ENCODE data around the gene TOMM20. TPM values are rescaled to one million over a fixed set of nuclear protein-coding genes. Genes with fewer than 3 reads are reported as not detected.

The TOMM20 gene
- total RNA-seq, 4 donors from 2014 or later, result 101 to 116 (median 111) TPM

DNA sequence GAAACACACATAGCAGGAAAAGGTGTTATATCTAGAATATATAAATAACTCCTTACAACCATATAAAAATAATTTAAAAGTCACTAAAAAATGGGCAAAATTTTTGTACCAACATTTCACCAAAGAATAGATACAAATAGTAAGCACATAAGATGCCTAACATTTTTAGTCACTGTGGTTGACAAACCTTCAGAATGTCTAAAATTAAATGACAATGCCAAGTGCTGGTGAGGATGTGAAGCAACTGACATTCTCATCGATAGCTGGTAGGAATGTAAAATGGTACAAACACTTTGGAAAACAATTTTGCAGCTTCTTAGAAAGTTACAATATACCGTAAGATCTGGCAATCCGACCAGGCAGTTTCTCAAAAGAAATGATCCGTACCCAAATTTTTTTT is 14.4 kb upstream of the TOMM20 start:
- TF ChIP-seq, protein P1, sequence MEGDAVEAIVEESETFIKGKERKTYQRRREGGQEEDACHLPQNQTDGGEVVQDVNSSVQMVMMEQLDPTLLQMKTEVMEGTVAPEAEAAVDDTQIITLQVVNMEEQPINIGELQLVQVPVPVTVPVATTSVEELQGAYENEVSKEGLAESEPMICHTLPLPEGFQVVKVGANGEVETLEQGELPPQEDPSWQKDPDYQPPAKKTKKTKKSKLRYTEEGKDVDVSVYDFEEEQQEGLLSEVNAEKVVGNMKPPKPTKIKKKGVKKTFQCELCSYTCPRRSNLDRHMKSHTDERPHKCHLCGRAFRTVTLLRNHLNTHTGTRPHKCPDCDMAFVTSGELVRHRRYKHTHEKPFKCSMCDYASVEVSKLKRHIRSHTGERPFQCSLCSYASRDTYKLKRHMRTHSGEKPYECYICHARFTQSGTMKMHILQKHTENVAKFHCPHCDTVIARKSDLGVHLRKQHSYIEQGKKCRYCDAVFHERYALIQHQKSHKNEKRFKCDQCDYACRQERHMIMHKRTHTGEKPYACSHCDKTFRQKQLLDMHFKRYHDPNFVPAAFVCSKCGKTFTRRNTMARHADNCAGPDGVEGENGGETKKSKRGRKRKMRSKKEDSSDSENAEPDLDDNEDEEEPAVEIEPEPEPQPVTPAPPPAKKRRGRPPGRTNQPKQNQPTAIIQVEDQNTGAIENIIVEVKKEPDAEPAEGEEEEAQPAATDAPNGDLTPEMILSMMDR (IDR thresholded peaks at IDR 0.05), result no peak
- TF ChIP-seq POLR2A (IDR thresholded peaks at IDR 0.05), result no peak
- no peak for TF ChIP-seq EP300 (IDR thresholded peaks at IDR 0.05)
- no peak for TF ChIP-seq POLR2AphosphoS5 (IDR thresholded peaks at IDR 0.05)
- H3K36me3 ChIP-seq, result peaks cover 87% of the 10 kb centered on the region
- no peak overlapping the region for H3K4me3 ChIP-seq
- H3K27me3 ChIP-seq, result no peaks in the 10 kb centered on the region
- H3K27ac ChIP-seq, result no peak overlapping the region
- WGBS, result 96% methylated on average over 4 of the region's 4 CpGs
- no peak for DNase-seq (ENCODE audit: low spot score in 2 of 2)
- no peaks in the 10 kb centered on the region for H3K4me1 ChIP-seq
- H3K9me3 ChIP-seq, result no peaks in the 10 kb centered on the region

DNA sequence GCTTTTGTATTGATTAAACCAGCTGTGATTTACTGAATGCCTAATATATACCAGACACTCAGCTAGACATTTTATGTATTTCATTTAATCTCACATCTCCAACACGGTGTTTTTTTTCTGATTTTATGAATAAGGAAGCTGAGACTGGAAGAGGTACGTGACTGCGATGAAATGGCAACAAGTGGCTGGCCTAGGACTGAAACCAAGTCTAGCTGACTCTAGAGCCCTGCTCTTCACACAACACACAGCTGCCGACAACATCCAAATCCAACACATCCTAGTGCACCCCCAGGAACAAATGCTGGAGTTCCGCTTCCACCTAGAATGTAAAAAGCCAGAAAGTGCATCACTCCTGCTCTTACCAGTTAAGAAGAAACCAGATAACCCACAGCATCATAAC is 10.7 kb upstream of the TOMM20 start:
- Histone ChIP-seq H3K36me3 (peaks cover 87% of the 10 kb centered on the region), H3K27me3 (no peaks in the 10 kb centered on the region), H3K9me3 (no peaks in the 10 kb centered on the region), H3K4me1 (no peaks in the 10 kb centered on the region), H3K4me3 (no peak overlapping the region), H3K27ac (no peak overlapping the region)
- no peak for DNase-seq (ENCODE audit: low spot score in 2 of 2)
- WGBS, result 94% methylated on average over 5 of the region's 5 CpGs
- TF ChIP-seq EP300 (IDR thresholded peaks at IDR 0.05), result no peak

DNA sequence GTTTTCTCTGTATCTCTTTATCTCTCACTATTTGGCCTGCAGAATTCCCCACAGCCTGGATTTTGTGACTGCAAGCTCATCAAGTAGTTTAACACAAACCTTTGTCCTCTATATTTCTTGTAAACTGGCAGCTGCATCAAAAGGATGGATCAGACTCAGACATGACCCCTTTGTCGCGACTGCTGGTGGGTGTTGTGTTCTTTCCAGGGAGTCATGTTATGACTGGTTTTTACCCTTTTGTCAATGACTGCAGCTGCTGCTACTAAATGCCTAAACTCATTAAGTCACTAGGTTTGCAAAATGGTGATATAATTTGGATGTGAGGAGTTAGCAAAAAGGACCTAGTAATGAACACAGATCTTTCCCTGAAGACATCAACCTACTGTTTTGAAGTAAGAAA is 10.2 kb upstream of the TOMM20 start:
- TF ChIP-seq POLR2A (IDR thresholded peaks at IDR 0.05), result no peak
- TF ChIP-seq, protein P1 (IDR thresholded peaks at IDR 0.05), result no peak
- TF ChIP-seq POLR2AphosphoS5 (IDR thresholded peaks at IDR 0.05), result no peak
- no peak for TF ChIP-seq EP300 (IDR thresholded peaks at IDR 0.05)
- 69% methylated on average over 2 of the region's 2 CpGs for WGBS
- H3K36me3 ChIP-seq, result peaks cover 88% of the 10 kb centered on the region

DNA sequence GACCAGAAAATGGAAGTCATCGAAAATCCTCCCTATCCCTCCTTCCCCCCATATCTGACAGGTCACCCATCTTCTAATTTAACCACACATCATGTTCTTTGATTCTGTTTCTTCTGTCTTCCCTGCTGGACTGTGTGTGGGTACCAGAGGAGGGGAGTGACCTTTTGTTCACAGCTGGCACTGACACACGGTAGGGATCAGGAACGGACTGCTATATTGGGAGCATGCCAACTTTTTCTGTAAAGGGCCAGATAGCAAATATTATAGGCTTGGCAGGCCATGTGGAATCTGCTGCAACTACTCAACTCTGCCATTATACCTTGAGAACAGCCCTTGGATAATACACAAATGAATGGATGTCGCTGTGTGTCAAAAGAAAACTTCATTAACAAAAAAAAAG is 7.5 kb upstream of the TOMM20 start:
- WGBS, result 60% methylated on average over 4 of the region's 4 CpGs
- DNase-seq (ENCODE audit: low spot score in 2 of 2), result no peak
- Histone ChIP-seq H3K4me1 (no peaks in the 10 kb centered on the region), H3K4me3 (no peak overlapping the region), H3K9me3 (no peaks in the 10 kb centered on the region), H3K36me3 (peaks cover 78% of the 10 kb centered on the region), H3K27ac (no peak overlapping the region), H3K27me3 (no peaks in the 10 kb centered on the region)
- TF ChIP-seq, protein P1 (IDR thresholded peaks at IDR 0.05), result no peak
- TF ChIP-seq POLR2AphosphoS5 (IDR thresholded peaks at IDR 0.05) (no peak), POLR2A (IDR thresholded peaks at IDR 0.05) (no peak), EP300 (IDR thresholded peaks at IDR 0.05) (no peak)

More for the DNA sequence above, 10.2 kb upstream of the TOMM20 start:
- no peak for DNase-seq (ENCODE audit: low spot score in 2 of 2)
- H3K27ac ChIP-seq, result no peak overlapping the region
- no peaks in the 10 kb centered on the region for H3K9me3 ChIP-seq
- no peaks in the 10 kb centered on the region for H3K27me3 ChIP-seq
- no peaks in the 10 kb centered on the region for H3K4me1 ChIP-seq
- H3K4me3 ChIP-seq, result no peak overlapping the region

DNA sequence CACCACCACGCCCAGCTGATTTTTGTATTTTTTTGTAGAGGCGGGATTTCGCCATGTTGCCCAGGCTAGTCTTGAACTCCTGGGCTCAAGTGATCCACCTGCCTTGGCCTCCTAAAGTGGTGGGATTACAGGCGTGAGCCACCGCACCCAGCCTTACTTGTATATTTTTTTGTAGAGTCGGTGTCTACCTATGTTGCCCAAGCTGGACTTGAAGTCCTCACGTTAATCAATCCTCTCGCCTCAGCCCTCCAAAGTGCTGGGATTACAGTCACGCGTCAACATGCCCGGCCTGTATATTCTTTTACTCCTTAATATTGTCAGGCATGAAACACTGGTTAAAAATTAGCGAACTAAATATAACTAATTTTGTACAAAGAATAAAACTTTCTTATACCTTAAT is 5.5 kb upstream of the TOMM20 start:
- no peak for DNase-seq (ENCODE audit: low spot score in 2 of 2)
- Histone ChIP-seq H3K9me3 (no peaks in the 10 kb centered on the region), H3K27ac (no peak overlapping the region), H3K4me1 (peaks cover 3% of the 10 kb centered on the region), H3K36me3 (peaks cover 61% of the 10 kb centered on the region), H3K27me3 (no peaks in the 10 kb centered on the region), H3K4me3 (no peak overlapping the region)
- 93% methylated on average over 12 of the region's 12 CpGs for WGBS
- TF ChIP-seq EP300 (IDR thresholded peaks at IDR 0.05) (no peak), POLR2A (IDR thresholded peaks at IDR 0.05) (no peak), POLR2AphosphoS5 (IDR thresholded peaks at IDR 0.05) (no peak)
- TF ChIP-seq, protein P1 (IDR thresholded peaks at IDR 0.05), result no peak

DNA sequence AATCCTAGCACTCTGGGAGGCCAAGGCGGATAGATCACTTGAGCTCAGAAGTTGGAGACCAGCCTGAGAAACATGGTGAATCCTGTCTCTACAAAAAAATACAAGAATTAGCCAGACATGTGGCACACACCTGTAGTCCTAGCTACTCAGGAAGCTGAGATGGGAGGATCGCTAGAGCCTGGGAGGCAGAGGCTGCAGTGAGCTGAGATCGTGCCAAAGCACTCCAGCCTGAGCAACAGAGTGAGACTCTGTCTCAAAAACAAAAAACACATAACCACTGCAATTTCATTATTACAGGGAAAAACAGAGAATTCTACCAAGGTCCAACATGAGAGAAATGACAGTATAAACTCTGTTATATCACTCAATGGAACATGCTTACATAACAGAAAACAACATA is 4.4 kb upstream of the TOMM20 start:
- Histone ChIP-seq H3K27me3 (no peaks in the 10 kb centered on the region), H3K36me3 (peaks cover 58% of the 10 kb centered on the region), H3K9me3 (no peaks in the 10 kb centered on the region), H3K4me3 (no peak overlapping the region), H3K27ac (no peak overlapping the region), H3K4me1 (peaks cover 5% of the 10 kb centered on the region)
- no peak for TF ChIP-seq POLR2AphosphoS5 (IDR thresholded peaks at IDR 0.05)
- no peak for TF ChIP-seq POLR2A (IDR thresholded peaks at IDR 0.05)
- TF ChIP-seq, protein P1 (IDR thresholded peaks at IDR 0.05), result no peak
- no peak for TF ChIP-seq EP300 (IDR thresholded peaks at IDR 0.05)
- 72% methylated on average over 3 of the region's 3 CpGs for WGBS
- no peak for DNase-seq (ENCODE audit: low spot score in 2 of 2)

Data from suprapubic skin (tissue), 4 donors.